HEK293 (cell line): ENCODE data around the gene TRAPPC2L.

Source experiments
- CTCF ChIA-PET: fragments of 350-600 bp; formaldehyde crosslinking; extraction: SDS; loops from one replicate; lab custom pipeline; 2021; ENCODE audit warnings: antibody characterized with exemption; lab: Yijun Ruan, JAX
- POLR2A ChIA-PET: fragments of 300-600 bp; formaldehyde crosslinking; extraction: SDS; loops from one replicate; lab custom pipeline; 2020; ENCODE audit warnings: antibody characterized with exemption, inconsistent platforms; lab: Yijun Ruan, JAX
- H3K27ac ChIP-seq: fragments of 200-500 bp; sonication (Bioruptor generic); 2 replicates; pipeline ENCODE4 v1.5.1; 2014; ENCODE audit warnings: low read depth, low read length, control low read depth, inconsistent platforms; ENCODE audit errors: extremely low read depth
- H3K36me3 ChIP-seq, 2 experiments: fragments of 200-500 bp in 1 of 2; sonication (Bioruptor generic) in 1 of 2; 1 replicate in 1 of 2; 2 replicates in 1 of 2; pipeline ENCODE4 v1.5.1; 2014 to 2017; ENCODE audit warnings: inconsistent platforms in 2 of 2, low read length in 2 of 2; ENCODE audit not compliant: control insufficient read depth in 2 of 2, insufficient read depth in 1 of 2
- H3K4me1 ChIP-seq: fragments of 200-500 bp; sonication (Bioruptor generic); 2 replicates; pipeline ENCODE4 v1.5.1; 2014; ENCODE audit warnings: mild to moderate bottlenecking, low read length, inconsistent platforms; ENCODE audit not compliant: control insufficient read depth, insufficient read depth
- H3K4me3 ChIP-seq: 2 replicates; pipeline ENCODE4 v1.5.1; 2011; ENCODE audit warnings: low read depth, mild to moderate bottlenecking, control low read depth, low read length, moderate library complexity
- H3K9me3 ChIP-seq: fragments of 200-500 bp; sonication (Bioruptor generic); 2 replicates; pipeline ENCODE4 v1.5.1; 2014; ENCODE audit warnings: low read depth, low read length, inconsistent platforms; ENCODE audit not compliant: control insufficient read depth, insufficient read depth
- BCL11B ChIP-seq: fragments of 450-650 bp; formaldehyde crosslinking; IDR thresholded peaks from 2 replicates; pipeline ENCODE4 v1.5.1; 2016; ENCODE audit warnings: low read depth, missing biosample characterization, missing genetic modification characterization
- CTCF ChIP-seq: fragments of 450-650 bp; formaldehyde crosslinking; IDR thresholded peaks from 2 replicates; pipeline ENCODE4 v1.5.1; 2016; ENCODE audit warnings: missing biosample characterization, missing genetic modification characterization
- HIC1 ChIP-seq: fragments of 450-650 bp; formaldehyde crosslinking; IDR thresholded peaks from 2 replicates; pipeline ENCODE4 v1.5.1; 2016; ENCODE audit warnings: missing biosample characterization, missing genetic modification characterization
- PRDM1 ChIP-seq: fragments of 450-650 bp; formaldehyde crosslinking; IDR thresholded peaks from 2 replicates; pipeline ENCODE4; 2016; ENCODE audit warnings: missing biosample characterization, missing genetic modification characterization
- RBAK ChIP-seq: fragments of 450-650 bp; formaldehyde crosslinking; IDR thresholded peaks from 2 replicates; pipeline ENCODE4 v1.5.1; 2016; ENCODE audit warnings: missing biosample characterization, missing genetic modification characterization
- ZEB2 ChIP-seq: fragments of 450-650 bp; formaldehyde crosslinking; IDR thresholded peaks from 2 replicates; pipeline ENCODE4 v1.5.1; 2016; ENCODE audit warnings: missing biosample characterization, missing genetic modification characterization
- ZFP37 ChIP-seq: fragments of 450-650 bp; formaldehyde crosslinking; IDR thresholded peaks from 2 replicates; pipeline ENCODE4 v1.5.1; 2016; ENCODE audit warnings: missing biosample characterization, missing genetic modification characterization
- ZNF18 ChIP-seq: fragments of 450-650 bp; formaldehyde crosslinking; IDR thresholded peaks from 2 replicates; pipeline ENCODE4 v1.5.1; 2016; ENCODE audit warnings: missing biosample characterization, missing genetic modification characterization
- ZNF2 ChIP-seq: fragments of 450-650 bp; formaldehyde crosslinking; IDR thresholded peaks from 2 replicates; pipeline ENCODE4 v1.5.1; 2016; ENCODE audit warnings: missing biosample characterization, missing genetic modification characterization
- ZNF202 ChIP-seq: fragments of 450-650 bp; formaldehyde crosslinking; IDR thresholded peaks from 2 replicates; pipeline ENCODE4 v1.5.1; 2016; ENCODE audit warnings: missing biosample characterization, missing genetic modification characterization, borderline replicate concordance
- ZNF558 ChIP-seq: fragments of 450-650 bp; formaldehyde crosslinking; IDR thresholded peaks from 2 replicates; pipeline ENCODE4 v1.5.1; 2016; ENCODE audit warnings: missing biosample characterization, missing genetic modification characterization
- ZNF580 ChIP-seq: fragments of 450-650 bp; formaldehyde crosslinking; IDR thresholded peaks from 2 replicates; pipeline ENCODE4 v1.5.1; 2016; ENCODE audit warnings: missing biosample characterization, missing genetic modification characterization
- ZNF621 ChIP-seq: fragments of 450-650 bp; formaldehyde crosslinking; IDR thresholded peaks from 2 replicates; pipeline ENCODE4 v1.5.1; 2017; ENCODE audit warnings: missing biosample characterization, missing genetic modification characterization
- ZNF654 ChIP-seq: fragments of 450-650 bp; formaldehyde crosslinking; IDR thresholded peaks from 2 replicates; pipeline ENCODE4 v1.5.1; 2016; ENCODE audit warnings: low read depth, missing biosample characterization, missing genetic modification characterization
- ZNF677 ChIP-seq: fragments of 450-650 bp; IDR thresholded peaks from 2 replicates; pipeline ENCODE4 v1.5.0; 2018; ENCODE audit warnings: missing biosample characterization, mild to moderate bottlenecking, missing genetic modification characterization, moderate library complexity
- ZSCAN30 ChIP-seq: fragments of 450-650 bp; IDR thresholded peaks from 2 replicates; pipeline ENCODE4 v1.5.1; 2018; ENCODE audit warnings: missing biosample characterization, mild to moderate bottlenecking, missing genetic modification characterization, moderate library complexity
- ZXDB ChIP-seq: fragments of 450-650 bp; formaldehyde crosslinking; IDR thresholded peaks from 2 replicates; pipeline ENCODE4 v1.5.1; 2016; ENCODE audit warnings: missing biosample characterization, missing genetic modification characterization
- TF ChIP-seq, protein P1 (sequence below): fragments of 450-650 bp; formaldehyde crosslinking; IDR thresholded peaks from 2 replicates; pipeline ENCODE4 v1.5.1; 2016; ENCODE audit warnings: missing biosample characterization, missing genetic modification characterization
- TF ChIP-seq, protein P2 (sequence below): fragments of 450-650 bp; formaldehyde crosslinking; IDR thresholded peaks from 2 replicates; pipeline ENCODE4 v1.5.1; 2016; ENCODE audit warnings: missing biosample characterization, missing genetic modification characterization, borderline replicate concordance

Gene TRAPPC2L

DNA sequence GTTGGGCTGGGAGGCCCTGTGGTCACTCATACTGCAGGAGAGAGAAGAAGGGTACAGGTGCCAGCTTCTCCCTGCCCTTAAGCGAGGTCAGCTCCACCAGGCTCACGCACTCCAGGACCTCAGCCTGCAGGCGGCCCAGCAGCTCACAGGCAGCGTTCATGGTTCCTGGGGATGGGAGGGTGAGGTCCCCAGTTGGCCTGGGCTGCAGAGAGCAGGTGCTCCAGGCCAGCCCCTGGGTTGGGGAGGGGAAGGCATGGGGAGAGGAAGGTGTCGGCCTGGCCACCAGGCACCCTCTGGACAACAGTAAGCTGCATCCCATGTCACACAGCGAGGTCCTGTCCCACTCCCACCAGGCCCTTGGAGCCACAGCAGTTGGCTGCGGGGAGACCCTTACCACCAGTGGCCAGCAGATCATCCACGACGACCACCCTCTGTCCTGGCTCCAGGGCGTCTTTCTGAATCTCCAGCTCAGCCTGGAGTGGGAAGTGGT, 47.2 kb upstream of the TRAPPC2L start (continued):
- TF ChIP-seq, protein P1, sequence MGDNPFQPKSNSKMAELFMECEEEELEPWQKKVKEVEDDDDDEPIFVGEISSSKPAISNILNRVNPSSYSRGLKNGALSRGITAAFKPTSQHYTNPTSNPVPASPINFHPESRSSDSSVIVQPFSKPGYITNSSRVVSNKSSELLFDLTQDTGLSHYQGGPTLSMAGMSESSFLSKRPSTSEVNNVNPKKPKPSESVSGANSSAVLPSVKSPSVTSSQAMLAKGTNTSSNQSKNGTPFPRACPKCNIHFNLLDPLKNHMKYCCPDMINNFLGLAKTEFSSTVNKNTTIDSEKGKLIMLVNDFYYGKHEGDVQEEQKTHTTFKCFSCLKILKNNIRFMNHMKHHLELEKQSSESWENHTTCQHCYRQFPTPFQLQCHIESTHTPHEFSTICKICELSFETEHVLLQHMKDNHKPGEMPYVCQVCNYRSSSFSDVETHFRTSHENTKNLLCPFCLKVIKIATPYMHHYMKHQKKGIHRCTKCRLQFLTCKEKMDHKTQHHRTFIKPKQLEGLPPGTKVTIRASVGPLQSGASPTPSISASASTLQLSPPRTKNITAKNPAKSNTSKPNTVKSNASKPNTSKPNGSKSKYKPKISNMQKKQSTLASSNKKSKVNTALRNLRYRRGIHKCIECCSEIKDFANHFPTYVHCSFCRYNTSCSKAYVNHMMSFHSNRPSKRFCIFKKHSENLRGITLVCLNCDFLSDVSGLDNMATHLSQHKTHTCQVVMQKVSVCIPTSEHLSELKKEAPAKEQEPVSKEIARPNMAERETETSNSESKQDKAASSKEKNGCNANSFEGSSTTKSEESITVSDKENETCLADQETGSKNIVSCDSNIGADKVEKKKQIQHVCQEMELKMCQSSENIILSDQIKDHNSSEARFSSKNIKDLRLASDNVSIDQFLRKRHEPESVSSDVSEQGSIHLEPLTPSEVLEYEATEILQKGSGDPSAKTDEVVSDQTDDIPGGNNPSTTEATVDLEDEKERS (tag by site-specific recombination): no peak
- TF ChIP-seq BCL11B (tag by site-specific recombination): peak; percentile 0; the same call in 1 of the 2 replicates

GRCh38 chr16:88810166-88810911, 46.6 kb upstream of the TRAPPC2L start:
- POLR2A ChIA-PET: interaction anchor here (0.5 to 5.2 kb wide), 17 partner anchors 10 to 704 kb away, joined by 3 to 33 read pairs (median 6); partner anchors contain the start of genes CDH15, GALNS, TRAPPC2L and ZNF778
- Histone ChIP-seq H3K4me1 (peaks cover 3% of the 10 kb centered on the region; the same call in 1 of the 2 replicates), H3K36me3 (peaks cover 0 to 58% of the 10 kb centered on the region in 2 experiments; a peak in 1 of 3 replicates)
- TF ChIP-seq PRDM1: no peak
- no peak for TF ChIP-seq ZNF654
- no peak for TF ChIP-seq ZNF2
- TF ChIP-seq HIC1 (tag by site-specific recombination): 0 out of 2 replicates have a peak, but pooled peaks have one; percentile 27
- no peak for TF ChIP-seq ZSCAN30 (tag by site-specific recombination)
- peak; percentile 32; the same call in 1 of the 2 replicates for TF ChIP-seq ZFP37 (tag by site-specific recombination)
- no peak for TF ChIP-seq ZNF558
- TF ChIP-seq ZNF18 (tag by site-specific recombination): no peak
- TF ChIP-seq CTCF (tag by site-specific recombination): no peak
- TF ChIP-seq ZNF677: no peak
- TF ChIP-seq, protein P2, sequence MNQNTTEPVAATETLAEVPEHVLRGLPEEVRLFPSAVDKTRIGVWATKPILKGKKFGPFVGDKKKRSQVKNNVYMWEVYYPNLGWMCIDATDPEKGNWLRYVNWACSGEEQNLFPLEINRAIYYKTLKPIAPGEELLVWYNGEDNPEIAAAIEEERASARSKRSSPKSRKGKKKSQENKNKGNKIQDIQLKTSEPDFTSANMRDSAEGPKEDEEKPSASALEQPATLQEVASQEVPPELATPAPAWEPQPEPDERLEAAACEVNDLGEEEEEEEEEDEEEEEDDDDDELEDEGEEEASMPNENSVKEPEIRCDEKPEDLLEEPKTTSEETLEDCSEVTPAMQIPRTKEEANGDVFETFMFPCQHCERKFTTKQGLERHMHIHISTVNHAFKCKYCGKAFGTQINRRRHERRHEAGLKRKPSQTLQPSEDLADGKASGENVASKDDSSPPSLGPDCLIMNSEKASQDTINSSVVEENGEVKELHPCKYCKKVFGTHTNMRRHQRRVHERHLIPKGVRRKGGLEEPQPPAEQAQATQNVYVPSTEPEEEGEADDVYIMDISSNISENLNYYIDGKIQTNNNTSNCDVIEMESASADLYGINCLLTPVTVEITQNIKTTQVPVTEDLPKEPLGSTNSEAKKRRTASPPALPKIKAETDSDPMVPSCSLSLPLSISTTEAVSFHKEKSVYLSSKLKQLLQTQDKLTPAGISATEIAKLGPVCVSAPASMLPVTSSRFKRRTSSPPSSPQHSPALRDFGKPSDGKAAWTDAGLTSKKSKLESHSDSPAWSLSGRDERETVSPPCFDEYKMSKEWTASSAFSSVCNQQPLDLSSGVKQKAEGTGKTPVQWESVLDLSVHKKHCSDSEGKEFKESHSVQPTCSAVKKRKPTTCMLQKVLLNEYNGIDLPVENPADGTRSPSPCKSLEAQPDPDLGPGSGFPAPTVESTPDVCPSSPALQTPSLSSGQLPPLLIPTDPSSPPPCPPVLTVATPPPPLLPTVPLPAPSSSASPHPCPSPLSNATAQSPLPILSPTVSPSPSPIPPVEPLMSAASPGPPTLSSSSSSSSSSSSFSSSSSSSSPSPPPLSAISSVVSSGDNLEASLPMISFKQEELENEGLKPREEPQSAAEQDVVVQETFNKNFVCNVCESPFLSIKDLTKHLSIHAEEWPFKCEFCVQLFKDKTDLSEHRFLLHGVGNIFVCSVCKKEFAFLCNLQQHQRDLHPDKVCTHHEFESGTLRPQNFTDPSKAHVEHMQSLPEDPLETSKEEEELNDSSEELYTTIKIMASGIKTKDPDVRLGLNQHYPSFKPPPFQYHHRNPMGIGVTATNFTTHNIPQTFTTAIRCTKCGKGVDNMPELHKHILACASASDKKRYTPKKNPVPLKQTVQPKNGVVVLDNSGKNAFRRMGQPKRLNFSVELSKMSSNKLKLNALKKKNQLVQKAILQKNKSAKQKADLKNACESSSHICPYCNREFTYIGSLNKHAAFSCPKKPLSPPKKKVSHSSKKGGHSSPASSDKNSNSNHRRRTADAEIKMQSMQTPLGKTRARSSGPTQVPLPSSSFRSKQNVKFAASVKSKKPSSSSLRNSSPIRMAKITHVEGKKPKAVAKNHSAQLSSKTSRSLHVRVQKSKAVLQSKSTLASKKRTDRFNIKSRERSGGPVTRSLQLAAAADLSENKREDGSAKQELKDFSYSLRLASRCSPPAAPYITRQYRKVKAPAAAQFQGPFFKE (tag by site-specific recombination): 0 out of 2 replicates have a peak, but pooled peaks have one; percentile 67
- TF ChIP-seq ZNF580 (tag by site-specific recombination): peak; percentile 44; the same call in 1 of the 2 replicates
- peak; percentile 12; the same call in 1 of the 2 replicates for TF ChIP-seq ZXDB (tag by site-specific recombination)
- TF ChIP-seq ZNF202 (tag by site-specific recombination): no peak
- TF ChIP-seq ZNF621 (tag by site-specific recombination): no peak
- no peak for TF ChIP-seq RBAK (tag by site-specific recombination)
- peak; percentile 80 for TF ChIP-seq ZEB2

More at GRCh38 chr16:88810166-88810911, 46.6 kb upstream of the TRAPPC2L start:
- CTCF ChIA-PET: interaction anchor here (0.5 to 3.3 kb wide), 4 partner anchors 26 to 493 kb away, joined by 3 to 25 read pairs (median 3); no protein-coding TSS in a partner anchor
- peak overlapping the region; percentile 66 for H3K4me3 ChIP-seq
- H3K9me3 ChIP-seq: no peaks in the 10 kb centered on the region
- peak overlapping the region; percentile 87 for H3K27ac ChIP-seq
